Ascending aorta (tissue), 2 donors: ENCODE data around the gene CADM1. TPM values are rescaled to one million over a fixed set of nuclear protein-coding genes. Genes with fewer than 3 reads are reported as not detected.

Source experiments
- DNase-seq, 2 donors: peaks; one replicate each; pipeline ENCODE4 v3.0.0-alpha.2; 2019; ENCODE audit warnings: low spot score in 2 of 2
- H3K27ac ChIP-seq, 2 donors: fragments of 200-600 bp; sonication (generic); one replicate each; pipeline ENCODE4 v1.5.1; 2016 to 2017; ENCODE audit warnings: mild to moderate bottlenecking in 1 of 2
- H3K27me3 ChIP-seq: fragments of 200-600 bp; sonication (generic); one replicate; pipeline ENCODE4 v1.5.1; 2017
- H3K36me3 ChIP-seq, 2 donors: fragments of 200-600 bp; sonication (generic); one replicate each; pipeline ENCODE4 v1.5.1; 2016
- H3K4me1 ChIP-seq, 2 donors: fragments of 200-600 bp; sonication (generic); one replicate each; pipeline ENCODE4 v1.5.1; 2016 to 2017; ENCODE audit warnings: mild to moderate bottlenecking in 1 of 2
- H3K4me3 ChIP-seq, 2 donors: fragments of 200-600 bp; sonication (generic); one replicate each; pipeline ENCODE4 v1.5.1; 2016 to 2017; ENCODE audit warnings: mild to moderate bottlenecking in 1 of 2
- H3K9me3 ChIP-seq, 2 donors: fragments of 200-600 bp; sonication (generic); one replicate each; pipeline ENCODE4 v1.5.1; 2016
- intact Hi-C: fragments of 100-400 bp; cut with DNase I; formaldehyde crosslinking; loops from one replicate; pipeline ENCODE4 v1.15.1; 2023
- total RNA-seq: library from RNA; depleted of rRNA; stranded (reverse); fragments of >200 nt; gene quantifications from one replicate; pipeline ENCODE4 v1.1.0, GENCODE V29; 2016
- TF ChIP-seq, protein P1 (sequence below), 3 experiments: fragments of 200-600 bp in 2 of 3; fragments of 450-650 bp in 1 of 3; sonication (generic) in 2 of 3; IDR thresholded peaks; one replicate each; pipeline ENCODE4 v1.5.1; 2016 to 2019; ENCODE audit warnings: antibody characterized with exemption in 3 of 3, mild to moderate bottlenecking in 1 of 3, moderate library complexity in 1 of 3

The CADM1 gene
- total RNA-seq, 1 donor from 2014 or later, result 2.4 TPM

DNA sequence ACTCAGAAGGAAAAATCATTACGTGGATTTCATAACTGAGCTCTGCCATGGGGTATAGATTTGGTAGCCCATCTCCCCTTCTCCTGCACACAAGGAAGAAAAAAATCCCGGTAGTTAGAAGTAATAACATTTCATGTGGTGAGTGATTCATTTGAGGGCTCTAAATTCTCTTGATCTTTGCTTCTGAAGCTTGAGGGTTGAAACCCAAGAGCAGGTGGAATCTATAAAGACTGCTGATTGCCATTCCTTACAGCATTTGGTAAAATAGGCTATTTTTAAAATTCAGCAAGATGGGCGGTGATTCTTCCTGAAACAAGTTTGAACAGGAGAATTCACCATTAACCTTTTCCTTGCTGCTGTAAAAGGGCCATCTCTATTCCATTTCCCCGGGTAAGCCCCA, 266.1 kb downstream of the CADM1 start:
- intact Hi-C loops, result no loop called here

DNA sequence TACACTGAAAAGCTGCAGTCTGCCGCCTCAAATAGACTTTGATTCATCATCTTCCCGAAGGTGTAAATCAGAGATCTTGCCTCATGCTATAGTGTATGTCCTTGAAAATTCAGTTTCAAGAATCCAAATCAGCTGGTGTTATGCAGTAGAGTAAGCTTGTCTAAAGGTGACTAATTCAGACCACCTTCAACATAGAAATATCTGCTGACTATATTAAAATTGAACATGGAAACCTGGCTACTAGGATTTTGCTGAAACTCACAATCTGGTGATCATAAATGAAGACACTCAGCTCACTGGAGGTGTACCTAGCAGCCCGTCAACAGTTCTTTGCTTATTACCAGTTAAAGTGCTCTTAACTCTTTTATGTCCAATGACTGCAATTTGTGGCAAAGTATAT, 266.6 kb downstream of the CADM1 start:
- Histone ChIP-seq H3K4me1 (no peaks in the 10 kb centered on the region), H3K4me3 (no peak overlapping the region), H3K9me3 (no peaks in the 10 kb centered on the region), H3K36me3 (no peaks in the 10 kb centered on the region), H3K27ac (no peak overlapping the region), H3K27me3 (no peaks in the 10 kb centered on the region)
- TF ChIP-seq, protein P1, sequence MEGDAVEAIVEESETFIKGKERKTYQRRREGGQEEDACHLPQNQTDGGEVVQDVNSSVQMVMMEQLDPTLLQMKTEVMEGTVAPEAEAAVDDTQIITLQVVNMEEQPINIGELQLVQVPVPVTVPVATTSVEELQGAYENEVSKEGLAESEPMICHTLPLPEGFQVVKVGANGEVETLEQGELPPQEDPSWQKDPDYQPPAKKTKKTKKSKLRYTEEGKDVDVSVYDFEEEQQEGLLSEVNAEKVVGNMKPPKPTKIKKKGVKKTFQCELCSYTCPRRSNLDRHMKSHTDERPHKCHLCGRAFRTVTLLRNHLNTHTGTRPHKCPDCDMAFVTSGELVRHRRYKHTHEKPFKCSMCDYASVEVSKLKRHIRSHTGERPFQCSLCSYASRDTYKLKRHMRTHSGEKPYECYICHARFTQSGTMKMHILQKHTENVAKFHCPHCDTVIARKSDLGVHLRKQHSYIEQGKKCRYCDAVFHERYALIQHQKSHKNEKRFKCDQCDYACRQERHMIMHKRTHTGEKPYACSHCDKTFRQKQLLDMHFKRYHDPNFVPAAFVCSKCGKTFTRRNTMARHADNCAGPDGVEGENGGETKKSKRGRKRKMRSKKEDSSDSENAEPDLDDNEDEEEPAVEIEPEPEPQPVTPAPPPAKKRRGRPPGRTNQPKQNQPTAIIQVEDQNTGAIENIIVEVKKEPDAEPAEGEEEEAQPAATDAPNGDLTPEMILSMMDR (IDR thresholded peaks at IDR 0.05), result no peak
- no peak for DNase-seq
- intact Hi-C loops, result no loop called here

More for the DNA sequence above, 266.1 kb downstream of the CADM1 start:
- no peak overlapping the region for H3K27ac ChIP-seq
- H3K27me3 ChIP-seq, result no peaks in the 10 kb centered on the region
- H3K4me3 ChIP-seq, result no peak overlapping the region
- no peaks in the 10 kb centered on the region for H3K9me3 ChIP-seq
- TF ChIP-seq, protein P1 (IDR thresholded peaks at IDR 0.05), result no peak
- DNase-seq, result no peak
- H3K4me1 ChIP-seq, result no peaks in the 10 kb centered on the region
- no peaks in the 10 kb centered on the region for H3K36me3 ChIP-seq

DNA sequence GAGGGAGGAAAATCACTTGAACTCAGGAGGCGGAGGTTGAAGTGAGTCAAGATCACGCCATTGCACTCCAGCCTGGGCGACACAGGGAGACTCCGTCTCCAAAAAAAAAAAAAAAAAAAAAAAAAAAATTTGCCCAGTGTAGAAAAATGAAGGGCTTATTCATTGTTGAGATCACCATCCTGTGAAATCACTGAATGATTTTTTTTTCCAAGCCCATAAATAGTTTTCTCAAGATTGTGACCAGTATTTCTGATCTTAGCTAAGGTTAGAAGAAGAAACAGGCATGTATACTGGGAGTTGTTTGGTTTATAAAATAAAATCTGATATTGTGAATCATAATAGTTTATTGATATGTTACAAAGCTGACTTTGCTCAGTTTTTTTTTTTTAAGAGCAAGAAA, 269.4 kb downstream of the CADM1 start:
- H3K36me3 ChIP-seq, result no peaks in the 10 kb centered on the region
- no peak overlapping the region for H3K27ac ChIP-seq
- H3K4me3 ChIP-seq, result no peak overlapping the region
- no peaks in the 10 kb centered on the region for H3K9me3 ChIP-seq
- H3K4me1 ChIP-seq, result no peaks in the 10 kb centered on the region
- TF ChIP-seq, protein P1 (IDR thresholded peaks at IDR 0.05), result no peak
- intact Hi-C loops, result no loop called here
- no peaks in the 10 kb centered on the region for H3K27me3 ChIP-seq
- no peak for DNase-seq

DNA sequence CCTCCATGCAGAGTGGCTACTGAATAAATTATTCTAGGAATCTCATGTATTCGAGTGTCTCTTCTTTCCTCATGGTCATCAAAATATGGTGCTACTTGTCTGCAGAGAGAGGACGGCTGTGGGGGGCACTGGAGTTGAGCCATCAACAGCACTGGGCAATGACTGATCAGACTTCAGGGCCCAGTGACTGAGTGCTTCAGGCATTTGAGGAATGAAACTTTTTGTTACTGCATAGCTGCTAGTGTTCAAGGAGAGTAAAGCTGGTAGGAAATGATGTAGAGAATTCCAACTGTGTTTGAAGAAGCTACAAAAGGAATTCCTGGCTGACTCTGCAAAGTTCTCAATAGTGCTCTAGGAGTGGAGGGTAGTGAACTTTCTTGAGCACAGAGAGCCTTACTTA, 277.7 kb downstream of the CADM1 start:
- TF ChIP-seq, protein P1 (IDR thresholded peaks at IDR 0.05), result no peak
- Histone ChIP-seq H3K4me1 (no peaks in the 10 kb centered on the region), H3K27ac (no peak overlapping the region), H3K27me3 (no peaks in the 10 kb centered on the region), H3K4me3 (no peak overlapping the region), H3K9me3 (no peaks in the 10 kb centered on the region), H3K36me3 (no peaks in the 10 kb centered on the region)
- DNase-seq, result no peak
- intact Hi-C loops, result no loop called here

DNA sequence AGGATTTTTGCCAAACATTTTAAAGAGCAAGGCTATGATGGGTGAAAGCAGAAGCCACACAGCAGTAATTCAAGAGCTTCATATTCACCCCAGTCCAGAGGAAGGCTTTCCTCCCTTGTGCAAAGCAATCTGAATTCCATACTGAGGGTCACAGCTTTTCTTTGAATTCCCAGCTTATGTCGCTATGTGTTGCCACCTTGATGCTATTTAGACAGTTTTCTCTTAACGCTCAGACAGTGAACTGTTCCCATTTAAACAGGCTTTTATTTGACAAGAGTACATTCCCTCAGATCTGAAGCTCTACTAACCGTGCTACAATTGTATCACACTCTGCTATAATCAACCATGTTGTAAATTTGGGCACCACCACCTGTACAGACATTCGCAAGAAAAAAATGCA, 279.7 kb downstream of the CADM1 start:
- intact Hi-C loops, result no loop called here
- Histone ChIP-seq H3K4me3 (no peak overlapping the region), H3K36me3 (no peaks in the 10 kb centered on the region), H3K9me3 (no peaks in the 10 kb centered on the region), H3K27me3 (no peaks in the 10 kb centered on the region), H3K4me1 (no peaks in the 10 kb centered on the region), H3K27ac (no peak overlapping the region)
- DNase-seq, result no peak
- TF ChIP-seq, protein P1 (IDR thresholded peaks at IDR 0.05), result no peak

DNA sequence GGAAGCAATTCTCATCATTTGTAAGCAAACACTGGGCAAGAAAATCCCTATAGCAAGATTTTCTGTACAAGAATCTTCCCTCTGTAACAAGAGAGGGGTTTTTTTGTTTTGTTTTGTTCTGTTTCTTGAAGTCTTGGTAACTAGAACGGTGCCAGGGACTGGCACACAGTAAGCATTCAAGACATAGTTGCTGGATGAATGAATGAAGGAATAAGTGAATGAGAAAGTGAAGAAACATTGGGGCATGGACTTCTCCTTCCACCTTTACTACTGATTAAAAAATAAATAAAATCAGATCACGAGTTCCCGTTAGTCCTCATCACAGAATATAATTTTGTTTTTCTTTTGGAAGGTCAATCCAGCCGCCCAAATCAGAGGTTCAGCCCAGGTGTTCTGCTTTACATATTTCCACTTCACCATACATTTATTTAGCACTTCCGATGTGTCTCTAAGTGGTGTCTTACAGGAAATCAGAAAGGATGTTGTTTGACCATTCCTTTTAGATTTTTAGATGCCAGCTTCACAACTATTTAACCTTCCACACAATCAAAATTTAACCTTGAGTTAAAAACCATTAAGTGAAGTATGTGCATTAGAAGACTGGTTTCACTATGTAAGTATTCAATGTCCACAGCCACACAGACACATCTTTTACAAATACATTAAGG, 281.2 kb downstream of the CADM1 start:
- no peaks in the 10 kb centered on the region for H3K4me1 ChIP-seq
- no peaks in the 10 kb centered on the region for H3K27me3 ChIP-seq
- H3K4me3 ChIP-seq, result no peak overlapping the region
- TF ChIP-seq, protein P1 (IDR thresholded peaks at IDR 0.05), result no peak
- no peak for DNase-seq
- H3K9me3 ChIP-seq, result no peaks in the 10 kb centered on the region
- intact Hi-C loops, result no loop called here
- H3K36me3 ChIP-seq, result no peaks in the 10 kb centered on the region
- H3K27ac ChIP-seq, result no peak overlapping the region
